ENCODE measurements around the gene MORC2. TPM values are rescaled to one million over a fixed set of nuclear protein-coding genes. Genes with fewer than 3 reads are reported as not detected.

Gene MORC2
- total and polyA plus RNA-seq, 7 donors: 15.6 to 35.9 (median 27.0) TPM

- no peak overlapping the region for H3K27ac ChIP-seq
- DNase-seq (no peak), ATAC-seq (no peak)
- H3K27me3 ChIP-seq (ENCODE audit: insufficient read depth in 3 of 3, low read length in 2 of 3): peaks cover 0 to 2% (median 0%) of the 10 kb centered on the region in 3 donors
- H3K36me3 ChIP-seq (ENCODE audit: insufficient read depth in 1 of 2, low read depth in 1 of 2): no peaks in the 10 kb centered on the region
- H3K9me3 ChIP-seq: no peaks in the 10 kb centered on the region
- WGBS, 3 donors: 80 to 89% (median 81%) methylated on average over 4 of the region's 4 CpGs
- intact Hi-C loops (cut with DNase I): no loop called here
- H3K4me3 ChIP-seq: no peak overlapping the region
- no peaks in the 10 kb centered on the region for H3K4me1 ChIP-seq
- TF ChIP-seq CTCF (IDR thresholded peaks at IDR 0.05): no peak
These were observed 17.1 kb upstream of the MORC2 start for GRCh38 chr22:30985561-30986208.

- H3K27ac ChIP-seq: no peak overlapping the region
- no peak overlapping the region for H3K4me3 ChIP-seq
- peaks cover under 1% of the 10 kb centered on the region for H3K9me3 ChIP-seq
- DNase-seq: no peak
- H3K4me1 ChIP-seq: no peaks in the 10 kb centered on the region
- no peak for ATAC-seq
- intact Hi-C loops (cut with DNase I): no loop called here
- WGBS, 3 donors: 82 to 89% (median 87%) methylated on average over 2 of the region's 2 CpGs
- H3K27me3 ChIP-seq (ENCODE audit: insufficient read depth in 3 of 3, low read length in 2 of 3): peaks cover 0 to 2% (median 0%) of the 10 kb centered on the region in 3 donors
- H3K36me3 ChIP-seq (ENCODE audit: insufficient read depth in 1 of 2, low read depth in 1 of 2): no peaks in the 10 kb centered on the region
- no peak for TF ChIP-seq CTCF (IDR thresholded peaks at IDR 0.05)
These were observed 15.7 kb upstream of the MORC2 start for GRCh38 chr22:30984317-30984716.

- intact Hi-C loops (cut with DNase I): no loop called here
- Histone ChIP-seq H3K27me3 (ENCODE audit: insufficient read depth in 3 of 3, low read length in 2 of 3) (no peaks in the 10 kb centered on the region), H3K4me1 (peaks cover 2% of the 10 kb centered on the region), H3K27ac (no peak overlapping the region), H3K9me3 (peaks cover 13% of the 10 kb centered on the region), H3K4me3 (no peak overlapping the region), H3K36me3 (ENCODE audit: insufficient read depth in 1 of 2, low read depth in 1 of 2) (no peaks in the 10 kb centered on the region)
- ATAC-seq: no peak
- no peak for TF ChIP-seq CTCF (IDR thresholded peaks at IDR 0.05)
- DNase-seq: no peak
- 82 to 94% (median 91%) methylated on average over 2 of the region's 2 CpGs for WGBS, 3 donors
These were observed 13.9 kb upstream of the MORC2 start for GRCh38 chr22:30982512-30982911.

GRCh38 chr22:30979932-30980331, 11.4 kb upstream of the MORC2 start:
- intact Hi-C loops (cut with DNase I): no loop called here
- Histone ChIP-seq H3K4me3 (no peak overlapping the region), H3K27ac (no peak overlapping the region), H3K9me3 (peaks cover 26% of the 10 kb centered on the region), H3K36me3 (ENCODE audit: insufficient read depth in 1 of 2, low read depth in 1 of 2) (peaks cover 0 to 8% of the 10 kb centered on the region in 2 donors), H3K4me1 (peaks cover 4% of the 10 kb centered on the region), H3K27me3 (ENCODE audit: insufficient read depth in 3 of 3, low read length in 2 of 3) (no peaks in the 10 kb centered on the region)
- ATAC-seq (no peak), DNase-seq (no peak)
- TF ChIP-seq CTCF (IDR thresholded peaks at IDR 0.05): no peak
- 88 to 95% (median 95%) methylated on average over 3 of the region's 3 CpGs for WGBS, 3 donors
